ENCODE results near the gene LMF1. TPM values are rescaled to one million over a fixed set of nuclear protein-coding genes. Genes with fewer than 3 reads are reported as not detected.

LMF1 gene
- total and polyA plus RNA-seq, 3 donors from 2014 or later, result 12.5 to 83.4 (median 66.6) TPM

DNA sequence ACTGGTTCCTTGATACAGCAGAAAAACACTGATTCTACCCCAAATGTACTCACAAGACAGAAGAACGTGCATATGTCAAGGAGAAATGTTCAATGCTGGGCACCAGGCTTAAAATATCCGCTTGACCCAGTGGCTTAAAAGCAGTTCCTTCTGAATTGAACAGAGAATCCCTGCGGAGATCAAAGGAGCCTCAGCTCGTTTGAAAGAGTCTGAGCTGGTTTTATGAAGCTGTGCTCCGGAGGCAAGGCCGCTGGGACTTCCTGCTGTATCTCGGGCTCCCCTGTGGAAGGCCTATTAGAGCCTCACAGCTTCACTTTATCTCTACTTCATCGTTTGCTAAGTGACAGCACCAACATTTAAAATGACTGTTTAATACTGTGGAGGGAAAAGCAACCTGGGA lies 2.2 kb downstream of the LMF1 start:
- DNase-seq, result no peak
- Histone ChIP-seq H3K4me3 (no peak overlapping the region), H3K4me1 (peaks cover 12% of the 10 kb centered on the region), H3K27me3 (no peaks in the 10 kb centered on the region), H3K36me3 (ENCODE audit: low read depth, missing control alignments) (no peaks in the 10 kb centered on the region), H3K9me3 (no peaks in the 10 kb centered on the region), H3K27ac (no peak overlapping the region)
- intact Hi-C loops (cut with DNase I; ENCODE audit: low total_unique reads), result no loop called here
- TF ChIP-seq POLR2A (IDR thresholded peaks at IDR 0.05), result no peak
- TF ChIP-seq, protein P1, sequence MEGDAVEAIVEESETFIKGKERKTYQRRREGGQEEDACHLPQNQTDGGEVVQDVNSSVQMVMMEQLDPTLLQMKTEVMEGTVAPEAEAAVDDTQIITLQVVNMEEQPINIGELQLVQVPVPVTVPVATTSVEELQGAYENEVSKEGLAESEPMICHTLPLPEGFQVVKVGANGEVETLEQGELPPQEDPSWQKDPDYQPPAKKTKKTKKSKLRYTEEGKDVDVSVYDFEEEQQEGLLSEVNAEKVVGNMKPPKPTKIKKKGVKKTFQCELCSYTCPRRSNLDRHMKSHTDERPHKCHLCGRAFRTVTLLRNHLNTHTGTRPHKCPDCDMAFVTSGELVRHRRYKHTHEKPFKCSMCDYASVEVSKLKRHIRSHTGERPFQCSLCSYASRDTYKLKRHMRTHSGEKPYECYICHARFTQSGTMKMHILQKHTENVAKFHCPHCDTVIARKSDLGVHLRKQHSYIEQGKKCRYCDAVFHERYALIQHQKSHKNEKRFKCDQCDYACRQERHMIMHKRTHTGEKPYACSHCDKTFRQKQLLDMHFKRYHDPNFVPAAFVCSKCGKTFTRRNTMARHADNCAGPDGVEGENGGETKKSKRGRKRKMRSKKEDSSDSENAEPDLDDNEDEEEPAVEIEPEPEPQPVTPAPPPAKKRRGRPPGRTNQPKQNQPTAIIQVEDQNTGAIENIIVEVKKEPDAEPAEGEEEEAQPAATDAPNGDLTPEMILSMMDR (IDR thresholded peaks at IDR 0.05), result no peak
- 80 to 87% methylated on average over 8 of the region's 8 CpGs for WGBS, 2 donors

GRCh38 chr16:967546-968295 lies 3.1 kb downstream of the LMF1 start:
- Histone ChIP-seq H3K36me3 (ENCODE audit: low read depth, missing control alignments) (no peaks in the 10 kb centered on the region), H3K4me3 (no peak overlapping the region), H3K27ac (no peak overlapping the region), H3K27me3 (no peaks in the 10 kb centered on the region), H3K9me3 (no peaks in the 10 kb centered on the region), H3K4me1 (peaks cover 12% of the 10 kb centered on the region)
- TF ChIP-seq, protein P1 (IDR thresholded peaks at IDR 0.05), result no peak
- TF ChIP-seq POLR2A (IDR thresholded peaks at IDR 0.05), result no peak
- no peak for DNase-seq
- intact Hi-C loops (cut with DNase I; ENCODE audit: low total_unique reads), result no loop called here
- 95% methylated on average over 16 to 41 of the region's 41 CpGs for WGBS, 2 donors

- intact Hi-C loops (cut with DNase I; ENCODE audit: low total_unique reads), result no loop called here
- WGBS, 2 donors, result 90 to 94% methylated on average over 3 to 20 of the region's 20 CpGs
Measured at GRCh38 chr16:967077-967541, 3.7 kb downstream of the LMF1 start.

DNA sequence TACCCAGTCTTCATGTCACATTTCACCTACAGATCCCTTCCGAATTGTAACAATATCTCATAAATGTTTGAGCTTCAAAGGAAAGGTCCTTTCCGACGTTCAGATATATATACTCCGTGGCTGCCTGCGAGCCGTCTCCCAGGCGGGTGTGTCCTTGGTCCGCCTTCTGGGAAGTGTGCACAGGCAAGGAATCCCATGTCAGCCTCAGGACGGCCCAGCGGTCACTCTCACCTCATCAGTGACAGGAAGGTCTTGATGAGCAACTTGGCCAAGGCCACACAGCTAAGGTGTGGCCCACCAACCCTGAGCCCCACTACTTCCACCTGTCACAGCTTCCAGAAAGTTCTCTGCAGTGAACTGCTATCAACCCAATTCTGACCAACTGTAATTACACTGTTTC lies 4.3 kb downstream of the LMF1 start:
- TF ChIP-seq POLR2A (IDR thresholded peaks at IDR 0.05), result no peak
- TF ChIP-seq, protein P1 (IDR thresholded peaks at IDR 0.05), result no peak
- Histone ChIP-seq H3K27me3 (no peaks in the 10 kb centered on the region), H3K27ac (no peak overlapping the region), H3K36me3 (ENCODE audit: low read depth, missing control alignments) (no peaks in the 10 kb centered on the region), H3K4me1 (peaks cover 12% of the 10 kb centered on the region), H3K9me3 (no peaks in the 10 kb centered on the region), H3K4me3 (no peak overlapping the region)
- intact Hi-C loops (cut with DNase I; ENCODE audit: low total_unique reads), result no loop called here
- 96 to 98% methylated on average over 10 of the region's 10 CpGs for WGBS, 2 donors
- no peak for DNase-seq

More at GRCh38 chr16:967077-967541, 3.7 kb downstream of the LMF1 start:
- Histone ChIP-seq H3K4me3 (no peak overlapping the region), H3K9me3 (no peaks in the 10 kb centered on the region), H3K36me3 (ENCODE audit: low read depth, missing control alignments) (no peaks in the 10 kb centered on the region), H3K4me1 (peaks cover 12% of the 10 kb centered on the region), H3K27ac (no peak overlapping the region), H3K27me3 (no peaks in the 10 kb centered on the region)
- TF ChIP-seq, protein P1 (IDR thresholded peaks at IDR 0.05), result no peak
- TF ChIP-seq POLR2A (IDR thresholded peaks at IDR 0.05), result no peak
- no peak for DNase-seq

- TF ChIP-seq POLR2A (IDR thresholded peaks at IDR 0.05), result no peak
- TF ChIP-seq, protein P1 (IDR thresholded peaks at IDR 0.05), result no peak
- DNase-seq, result no peak
- no peak overlapping the region for H3K4me3 ChIP-seq
- no peaks in the 10 kb centered on the region for H3K27me3 ChIP-seq
- H3K4me1 ChIP-seq, result peaks cover 8% of the 10 kb centered on the region
- H3K9me3 ChIP-seq, result no peaks in the 10 kb centered on the region
- 95 to 97% methylated on average over 14 to 18 of the region's 18 CpGs for whole genome bisulfite sequencing, 2 donors
- intact Hi-C loops (cut with DNase I; ENCODE audit: low total_unique reads), result no loop called here
- H3K27ac ChIP-seq, result no peak overlapping the region
- H3K36me3 ChIP-seq (ENCODE audit: low read depth, missing control alignments), result no peaks in the 10 kb centered on the region
Measured at GRCh38 chr16:966035-966434, 4.7 kb downstream of the LMF1 start.
